ENCODE data around the gene STXBP4. TPM values are rescaled to one million over a fixed set of nuclear protein-coding genes. Genes with fewer than 3 reads are reported as not detected.

The STXBP4 gene
- polyA plus RNA-seq, 4 donors = 2.3 to 10.6 (median 3.9) TPM

GRCh38 chr17:54991567-54991966 is 23.0 kb downstream of the STXBP4 start:
- Histone ChIP-seq H3K36me3 (ENCODE audit: control insufficient read depth in 3 of 3, insufficient read depth in 2 of 3, low read depth in 1 of 3, low read length in 3 of 3) (peaks cover 0 to 5% (median 0%) of the 10 kb centered on the region in 3 donors), H3K27me3 (ENCODE audit: control insufficient read depth in 3 of 3, insufficient read depth in 3 of 3, low read length in 3 of 3) (no peaks in the 10 kb centered on the region), H3K9me3 (ENCODE audit: control insufficient read depth in 2 of 2, insufficient read depth in 1 of 2, low read depth in 1 of 2, low read length in 1 of 2) (no peaks in the 10 kb centered on the region), H3K4me1 (ENCODE audit: control insufficient read depth in 3 of 3, insufficient read depth in 2 of 3, low read depth in 1 of 3, low read length in 2 of 3) (no peaks in the 10 kb centered on the region), H3K27ac (ENCODE audit: low read depth in 1 of 3, low read length in 2 of 3) (no peak overlapping the region), H3K4me3 (ENCODE audit: low read depth in 1 of 3, low read length in 3 of 3) (no peak overlapping the region)
- DNase-seq = no peak
- WGBS, 3 donors = 92 to 98% (median 95%) methylated on average over 1 of the region's 1 CpG
- peak; percentile 81 for FAIRE-seq

GRCh38 chr17:54992797-54993639 is 24.5 kb downstream of the STXBP4 start:
- H3K9me3 ChIP-seq (ENCODE audit: control insufficient read depth in 2 of 2, insufficient read depth in 1 of 2, low read depth in 1 of 2, low read length in 1 of 2) = no peaks in the 10 kb centered on the region
- H3K4me3 ChIP-seq (ENCODE audit: low read depth in 1 of 3, low read length in 3 of 3) = no peak overlapping the region
- H3K4me1 ChIP-seq (ENCODE audit: control insufficient read depth in 3 of 3, insufficient read depth in 2 of 3, low read depth in 1 of 3, low read length in 2 of 3) = no peaks in the 10 kb centered on the region
- WGBS, 3 donors = 71 to 82% (median 79%) methylated on average over 8 of the region's 8 CpGs
- H3K27me3 ChIP-seq (ENCODE audit: control insufficient read depth in 3 of 3, insufficient read depth in 3 of 3, low read length in 3 of 3) = no peaks in the 10 kb centered on the region
- FAIRE-seq (no peak), DNase-seq (peak; percentile 58 to 64)
- peaks cover 0 to 5% (median 0%) of the 10 kb centered on the region in 3 donors for H3K36me3 ChIP-seq (ENCODE audit: control insufficient read depth in 3 of 3, insufficient read depth in 2 of 3, low read depth in 1 of 3, low read length in 3 of 3)
- H3K27ac ChIP-seq (ENCODE audit: low read depth in 1 of 3, low read length in 2 of 3) = no peak overlapping the region

GRCh38 chr17:54996441-54996840 is 27.9 kb downstream of the STXBP4 start:
- FAIRE-seq (no peak), DNase-seq (no peak)
- H3K4me1 ChIP-seq (ENCODE audit: control insufficient read depth in 3 of 3, insufficient read depth in 2 of 3, low read depth in 1 of 3, low read length in 2 of 3) = no peaks in the 10 kb centered on the region
- 94 to 100% (median 97%) methylated on average over 1 of the region's 1 CpG for WGBS, 3 donors
- no peak overlapping the region for H3K27ac ChIP-seq (ENCODE audit: low read depth in 1 of 3, low read length in 2 of 3)
- no peaks in the 10 kb centered on the region for H3K9me3 ChIP-seq (ENCODE audit: control insufficient read depth in 2 of 2, insufficient read depth in 1 of 2, low read depth in 1 of 2, low read length in 1 of 2)
- peaks cover 0 to 5% (median 0%) of the 10 kb centered on the region in 3 donors for H3K36me3 ChIP-seq (ENCODE audit: control insufficient read depth in 3 of 3, insufficient read depth in 2 of 3, low read depth in 1 of 3, low read length in 3 of 3)
- H3K27me3 ChIP-seq (ENCODE audit: control insufficient read depth in 3 of 3, insufficient read depth in 3 of 3, low read length in 3 of 3) = no peaks in the 10 kb centered on the region
- no peak overlapping the region for H3K4me3 ChIP-seq (ENCODE audit: low read depth in 1 of 3, low read length in 3 of 3)

GRCh38 chr17:55002458-55002857 is 33.9 kb downstream of the STXBP4 start:
- H3K9me3 ChIP-seq (ENCODE audit: control insufficient read depth in 2 of 2, insufficient read depth in 1 of 2, low read depth in 1 of 2, low read length in 1 of 2) = no peaks in the 10 kb centered on the region
- DNase-seq (no peak), FAIRE-seq (no peak)
- no peaks in the 10 kb centered on the region for H3K36me3 ChIP-seq (ENCODE audit: control insufficient read depth in 3 of 3, insufficient read depth in 2 of 3, low read depth in 1 of 3, low read length in 3 of 3)
- no peaks in the 10 kb centered on the region for H3K27me3 ChIP-seq (ENCODE audit: control insufficient read depth in 3 of 3, insufficient read depth in 3 of 3, low read length in 3 of 3)
- no peak overlapping the region for H3K27ac ChIP-seq (ENCODE audit: low read depth in 1 of 3, low read length in 2 of 3)
- no peak overlapping the region for H3K4me3 ChIP-seq (ENCODE audit: low read depth in 1 of 3, low read length in 3 of 3)
- no peaks in the 10 kb centered on the region for H3K4me1 ChIP-seq (ENCODE audit: control insufficient read depth in 3 of 3, insufficient read depth in 2 of 3, low read depth in 1 of 3, low read length in 2 of 3)

GRCh38 chr17:55004484-55004883 is 35.9 kb downstream of the STXBP4 start:
- no peaks in the 10 kb centered on the region for H3K4me1 ChIP-seq (ENCODE audit: control insufficient read depth in 3 of 3, insufficient read depth in 2 of 3, low read depth in 1 of 3, low read length in 2 of 3)
- DNase-seq = no peak
- 90 to 92% (median 92%) methylated on average over 5 of the region's 5 CpGs for WGBS, 3 donors
- H3K9me3 ChIP-seq (ENCODE audit: control insufficient read depth in 2 of 2, insufficient read depth in 1 of 2, low read depth in 1 of 2, low read length in 1 of 2) = no peaks in the 10 kb centered on the region
- H3K4me3 ChIP-seq (ENCODE audit: low read depth in 1 of 3, low read length in 3 of 3) = no peak overlapping the region
- H3K36me3 ChIP-seq (ENCODE audit: control insufficient read depth in 3 of 3, insufficient read depth in 2 of 3, low read depth in 1 of 3, low read length in 3 of 3) = no peaks in the 10 kb centered on the region
- H3K27me3 ChIP-seq (ENCODE audit: control insufficient read depth in 3 of 3, insufficient read depth in 3 of 3, low read length in 3 of 3) = no peaks in the 10 kb centered on the region
- FAIRE-seq = no peak
- no peak overlapping the region for H3K27ac ChIP-seq (ENCODE audit: low read depth in 1 of 3, low read length in 2 of 3)

GRCh38 chr17:55005520-55005919 is 37.0 kb downstream of the STXBP4 start:
- H3K27ac ChIP-seq (ENCODE audit: low read depth in 1 of 3, low read length in 2 of 3) = no peak overlapping the region
- DNase-seq (peak; percentile 19 to 47), FAIRE-seq (no peak)
- no peaks in the 10 kb centered on the region for H3K27me3 ChIP-seq (ENCODE audit: control insufficient read depth in 3 of 3, insufficient read depth in 3 of 3, low read length in 3 of 3)
- no peaks in the 10 kb centered on the region for H3K9me3 ChIP-seq (ENCODE audit: control insufficient read depth in 2 of 2, insufficient read depth in 1 of 2, low read depth in 1 of 2, low read length in 1 of 2)
- no peaks in the 10 kb centered on the region for H3K4me1 ChIP-seq (ENCODE audit: control insufficient read depth in 3 of 3, insufficient read depth in 2 of 3, low read depth in 1 of 3, low read length in 2 of 3)
- H3K36me3 ChIP-seq (ENCODE audit: control insufficient read depth in 3 of 3, insufficient read depth in 2 of 3, low read depth in 1 of 3, low read length in 3 of 3) = no peaks in the 10 kb centered on the region
- H3K4me3 ChIP-seq (ENCODE audit: low read depth in 1 of 3, low read length in 3 of 3) = no peak overlapping the region
- WGBS, 3 donors = 87 to 93% (median 88%) methylated on average over 1 of the region's 1 CpG

- H3K27me3 ChIP-seq (ENCODE audit: control insufficient read depth in 3 of 3, insufficient read depth in 3 of 3, low read length in 3 of 3) = no peaks in the 10 kb centered on the region
- DNase-seq = no peak
- 0 to 50% (median 3%) methylated on average over 1 of the region's 1 CpG for WGBS, 3 donors
- no peak for FAIRE-seq
- H3K9me3 ChIP-seq (ENCODE audit: control insufficient read depth in 2 of 2, insufficient read depth in 1 of 2, low read depth in 1 of 2, low read length in 1 of 2) = no peaks in the 10 kb centered on the region
- peaks cover 0 to 11% (median 0%) of the 10 kb centered on the region in 3 donors for H3K36me3 ChIP-seq (ENCODE audit: control insufficient read depth in 3 of 3, insufficient read depth in 2 of 3, low read depth in 1 of 3, low read length in 3 of 3)
- H3K4me1 ChIP-seq (ENCODE audit: control insufficient read depth in 3 of 3, insufficient read depth in 2 of 3, low read depth in 1 of 3, low read length in 2 of 3) = no peaks in the 10 kb centered on the region
- no peak overlapping the region for H3K4me3 ChIP-seq (ENCODE audit: low read depth in 1 of 3, low read length in 3 of 3)
- no peak overlapping the region for H3K27ac ChIP-seq (ENCODE audit: low read depth in 1 of 3, low read length in 2 of 3)
These were observed 55.1 kb downstream of the STXBP4 start for GRCh38 chr17:55023626-55024025.

- WGBS, 3 donors = 0 to 23% (median 3%) methylated on average over 1 of the region's 1 CpG
- H3K27me3 ChIP-seq (ENCODE audit: control insufficient read depth in 3 of 3, insufficient read depth in 3 of 3, low read length in 3 of 3) = no peaks in the 10 kb centered on the region
- no peaks in the 10 kb centered on the region for H3K9me3 ChIP-seq (ENCODE audit: control insufficient read depth in 2 of 2, insufficient read depth in 1 of 2, low read depth in 1 of 2, low read length in 1 of 2)
- no peaks in the 10 kb centered on the region for H3K36me3 ChIP-seq (ENCODE audit: control insufficient read depth in 3 of 3, insufficient read depth in 2 of 3, low read depth in 1 of 3, low read length in 3 of 3)
- H3K27ac ChIP-seq (ENCODE audit: low read depth in 1 of 3, low read length in 2 of 3) = no peak overlapping the region
- H3K4me1 ChIP-seq (ENCODE audit: control insufficient read depth in 3 of 3, insufficient read depth in 2 of 3, low read depth in 1 of 3, low read length in 2 of 3) = no peaks in the 10 kb centered on the region
- H3K4me3 ChIP-seq (ENCODE audit: low read depth in 1 of 3, low read length in 3 of 3) = no peak overlapping the region
- FAIRE-seq (no peak), DNase-seq (no peak)
These were observed 69.3 kb downstream of the STXBP4 start for GRCh38 chr17:55037828-55038227.

GRCh38 chr17:55038291-55038690 is 69.7 kb downstream of the STXBP4 start:
- no peak overlapping the region for H3K4me3 ChIP-seq (ENCODE audit: low read depth in 1 of 3, low read length in 3 of 3)
- FAIRE-seq (no peak), DNase-seq (no peak)
- H3K27me3 ChIP-seq (ENCODE audit: control insufficient read depth in 3 of 3, insufficient read depth in 3 of 3, low read length in 3 of 3) = no peaks in the 10 kb centered on the region
- H3K36me3 ChIP-seq (ENCODE audit: control insufficient read depth in 3 of 3, insufficient read depth in 2 of 3, low read depth in 1 of 3, low read length in 3 of 3) = no peaks in the 10 kb centered on the region
- H3K27ac ChIP-seq (ENCODE audit: low read depth in 1 of 3, low read length in 2 of 3) = no peak overlapping the region
- no peaks in the 10 kb centered on the region for H3K4me1 ChIP-seq (ENCODE audit: control insufficient read depth in 3 of 3, insufficient read depth in 2 of 3, low read depth in 1 of 3, low read length in 2 of 3)
- no peaks in the 10 kb centered on the region for H3K9me3 ChIP-seq (ENCODE audit: control insufficient read depth in 2 of 2, insufficient read depth in 1 of 2, low read depth in 1 of 2, low read length in 1 of 2)
- WGBS, 3 donors = 100% methylated on average over 1 of the region's 1 CpG

All from small intestine (tissue), 7 donors.